HEK293 (cell line): ENCODE results near the gene DENND1C.

Experiments
- KLF1 ChIP-seq: fragments of 450-650 bp; formaldehyde crosslinking; IDR thresholded peaks from 2 replicates; pipeline ENCODE4 v1.5.1; 2016; ENCODE audit warnings: missing biosample characterization, missing genetic modification characterization
- MEIS1 ChIP-seq: sonication (generic); formaldehyde crosslinking; IDR thresholded peaks from 2 replicates; pipeline ENCODE4 v1.8.1; 2022; ENCODE audit warnings: missing genetic modification reagents, mild to moderate bottlenecking, borderline replicate concordance
- SP3 ChIP-seq: fragments of 450-650 bp; formaldehyde crosslinking; IDR thresholded peaks from 2 replicates; pipeline ENCODE4 v1.5.1; 2016; ENCODE audit warnings: missing biosample characterization, missing genetic modification characterization
- TCF7L2 ChIP-seq: IDR thresholded peaks from 2 replicates; pipeline ENCODE4 v1.6.1; 2011; ENCODE audit warnings: low read depth, mild to moderate bottlenecking, inconsistent platforms, low read length, moderate library complexity, borderline replicate concordance
- ZBTB1 ChIP-seq: fragments of 450-650 bp; formaldehyde crosslinking; IDR thresholded peaks from 2 replicates; pipeline ENCODE4 v1.5.1; 2016; ENCODE audit warnings: missing biosample characterization, missing genetic modification characterization
- ZNF138 ChIP-seq: fragments of 450-650 bp; formaldehyde crosslinking; IDR thresholded peaks from 2 replicates; pipeline ENCODE4 v1.5.1; 2016; ENCODE audit warnings: missing biosample characterization, missing genetic modification characterization, borderline replicate concordance
- ZNF274 ChIP-seq, 2 experiments: fragments of 200-500 bp in 1 of 2; fragments of 450-650 bp in 1 of 2; sonication (Bioruptor generic) in 1 of 2; formaldehyde crosslinking in 1 of 2; IDR thresholded peaks; 2 replicates each; pipeline versions ENCODE4 v1.5.1 to v1.6.1; 2014 to 2016; ENCODE audit warnings: borderline replicate concordance in 1 of 2, inconsistent platforms in 1 of 2, low read length in 1 of 2, missing biosample characterization in 1 of 2, missing genetic modification characterization in 1 of 2
- ZNF280C ChIP-seq: fragments of 450-650 bp; formaldehyde crosslinking; IDR thresholded peaks from 2 replicates; pipeline ENCODE4 v1.5.1; 2016; ENCODE audit warnings: missing biosample characterization, missing genetic modification characterization
- ZNF398 ChIP-seq: fragments of 450-650 bp; formaldehyde crosslinking; IDR thresholded peaks from 2 replicates; pipeline ENCODE4 v1.5.1; 2017; ENCODE audit warnings: missing biosample characterization, missing genetic modification characterization
- ZNF530 ChIP-seq: fragments of 450-650 bp; formaldehyde crosslinking; IDR thresholded peaks from 2 replicates; pipeline ENCODE4 v1.5.1; 2016; ENCODE audit warnings: low read depth, missing biosample characterization, missing genetic modification characterization
- ZNF830 ChIP-seq: fragments of 450-650 bp; IDR thresholded peaks from 2 replicates; pipeline ENCODE4 v1.5.0; 2018; ENCODE audit warnings: missing biosample characterization, missing genetic modification characterization, low read depth, mild to moderate bottlenecking, moderate library complexity
- ZXDB ChIP-seq: fragments of 450-650 bp; formaldehyde crosslinking; IDR thresholded peaks from 2 replicates; pipeline ENCODE4 v1.5.1; 2016; ENCODE audit warnings: missing biosample characterization, missing genetic modification characterization
- TF ChIP-seq, protein P1 (sequence below): fragments of 450-650 bp; formaldehyde crosslinking; IDR thresholded peaks from 2 replicates; pipeline ENCODE4 v1.5.1; 2016; ENCODE audit warnings: missing biosample characterization, missing genetic modification characterization
- TF ChIP-seq, protein P2 (sequence below): fragments of 450-650 bp; formaldehyde crosslinking; IDR thresholded peaks from 2 replicates; pipeline ENCODE4 v1.5.1; 2016; ENCODE audit warnings: missing biosample characterization, missing genetic modification characterization

- no peak for TF ChIP-seq ZXDB
- TF ChIP-seq, protein P1, sequence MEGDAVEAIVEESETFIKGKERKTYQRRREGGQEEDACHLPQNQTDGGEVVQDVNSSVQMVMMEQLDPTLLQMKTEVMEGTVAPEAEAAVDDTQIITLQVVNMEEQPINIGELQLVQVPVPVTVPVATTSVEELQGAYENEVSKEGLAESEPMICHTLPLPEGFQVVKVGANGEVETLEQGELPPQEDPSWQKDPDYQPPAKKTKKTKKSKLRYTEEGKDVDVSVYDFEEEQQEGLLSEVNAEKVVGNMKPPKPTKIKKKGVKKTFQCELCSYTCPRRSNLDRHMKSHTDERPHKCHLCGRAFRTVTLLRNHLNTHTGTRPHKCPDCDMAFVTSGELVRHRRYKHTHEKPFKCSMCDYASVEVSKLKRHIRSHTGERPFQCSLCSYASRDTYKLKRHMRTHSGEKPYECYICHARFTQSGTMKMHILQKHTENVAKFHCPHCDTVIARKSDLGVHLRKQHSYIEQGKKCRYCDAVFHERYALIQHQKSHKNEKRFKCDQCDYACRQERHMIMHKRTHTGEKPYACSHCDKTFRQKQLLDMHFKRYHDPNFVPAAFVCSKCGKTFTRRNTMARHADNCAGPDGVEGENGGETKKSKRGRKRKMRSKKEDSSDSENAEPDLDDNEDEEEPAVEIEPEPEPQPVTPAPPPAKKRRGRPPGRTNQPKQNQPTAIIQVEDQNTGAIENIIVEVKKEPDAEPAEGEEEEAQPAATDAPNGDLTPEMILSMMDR (tag by site-specific recombination), result no peak
- TF ChIP-seq ZNF274 (IDR thresholded peaks at IDR 0.05; ENCODE audit: low read length), result no peak
- no peak for TF ChIP-seq ZNF274 (tag by site-specific recombination; IDR thresholded peaks at IDR 0.05; ENCODE audit: borderline replicate concordance)
- TF ChIP-seq MEIS1 (CRISPR knock-in tag), result no peak
- no peak for TF ChIP-seq ZNF830 (tag by site-specific recombination)
- TF ChIP-seq SP3, result no peak
- TF ChIP-seq ZBTB1 (tag by site-specific recombination), result no peak
- TF ChIP-seq, protein P2, sequence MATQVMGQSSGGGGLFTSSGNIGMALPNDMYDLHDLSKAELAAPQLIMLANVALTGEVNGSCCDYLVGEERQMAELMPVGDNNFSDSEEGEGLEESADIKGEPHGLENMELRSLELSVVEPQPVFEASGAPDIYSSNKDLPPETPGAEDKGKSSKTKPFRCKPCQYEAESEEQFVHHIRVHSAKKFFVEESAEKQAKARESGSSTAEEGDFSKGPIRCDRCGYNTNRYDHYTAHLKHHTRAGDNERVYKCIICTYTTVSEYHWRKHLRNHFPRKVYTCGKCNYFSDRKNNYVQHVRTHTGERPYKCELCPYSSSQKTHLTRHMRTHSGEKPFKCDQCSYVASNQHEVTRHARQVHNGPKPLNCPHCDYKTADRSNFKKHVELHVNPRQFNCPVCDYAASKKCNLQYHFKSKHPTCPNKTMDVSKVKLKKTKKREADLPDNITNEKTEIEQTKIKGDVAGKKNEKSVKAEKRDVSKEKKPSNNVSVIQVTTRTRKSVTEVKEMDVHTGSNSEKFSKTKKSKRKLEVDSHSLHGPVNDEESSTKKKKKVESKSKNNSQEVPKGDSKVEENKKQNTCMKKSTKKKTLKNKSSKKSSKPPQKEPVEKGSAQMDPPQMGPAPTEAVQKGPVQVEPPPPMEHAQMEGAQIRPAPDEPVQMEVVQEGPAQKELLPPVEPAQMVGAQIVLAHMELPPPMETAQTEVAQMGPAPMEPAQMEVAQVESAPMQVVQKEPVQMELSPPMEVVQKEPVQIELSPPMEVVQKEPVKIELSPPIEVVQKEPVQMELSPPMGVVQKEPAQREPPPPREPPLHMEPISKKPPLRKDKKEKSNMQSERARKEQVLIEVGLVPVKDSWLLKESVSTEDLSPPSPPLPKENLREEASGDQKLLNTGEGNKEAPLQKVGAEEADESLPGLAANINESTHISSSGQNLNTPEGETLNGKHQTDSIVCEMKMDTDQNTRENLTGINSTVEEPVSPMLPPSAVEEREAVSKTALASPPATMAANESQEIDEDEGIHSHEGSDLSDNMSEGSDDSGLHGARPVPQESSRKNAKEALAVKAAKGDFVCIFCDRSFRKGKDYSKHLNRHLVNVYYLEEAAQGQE (tag by site-specific recombination), result no peak
- TF ChIP-seq ZNF138 (tag by site-specific recombination), result no peak
- no peak for TF ChIP-seq KLF1
- TF ChIP-seq ZNF398, result no peak
- TF ChIP-seq TCF7L2, result no peak
- no peak for TF ChIP-seq ZNF280C (tag by site-specific recombination)
- TF ChIP-seq ZNF530 (tag by site-specific recombination), result no peak
Observed at GRCh38 chr19:6455924-6456323, 25.7 kb downstream of the DENND1C start.
